ENCODE measurements around the gene SMC5.
"Not testable (repeated sequence)": the region's sequence is repeated elsewhere in the genome, so short reads cannot be mapped to it uniquely, and the experiment has no call there.

The SMC5 gene

DNA sequence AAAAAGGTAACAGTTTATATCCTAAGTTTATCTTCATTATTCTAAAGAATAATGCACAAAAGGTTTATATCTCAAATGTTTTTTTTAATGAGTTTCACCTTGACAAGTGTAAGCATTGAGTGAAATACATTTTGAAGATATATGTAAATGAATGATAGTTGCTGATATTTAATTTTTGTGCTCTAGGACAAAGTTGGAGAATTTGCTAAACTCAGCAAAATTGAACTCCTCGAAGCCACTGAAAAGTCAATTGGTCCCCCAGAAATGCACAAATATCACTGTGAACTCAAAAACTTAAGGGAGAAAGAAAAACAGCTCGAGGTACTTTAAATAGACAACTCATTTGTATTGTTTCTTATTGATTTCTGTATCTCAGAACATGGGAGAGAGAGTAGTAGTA is 19.5 kb downstream of the SMC5 start:
- DNase-seq, result no peak

DNA sequence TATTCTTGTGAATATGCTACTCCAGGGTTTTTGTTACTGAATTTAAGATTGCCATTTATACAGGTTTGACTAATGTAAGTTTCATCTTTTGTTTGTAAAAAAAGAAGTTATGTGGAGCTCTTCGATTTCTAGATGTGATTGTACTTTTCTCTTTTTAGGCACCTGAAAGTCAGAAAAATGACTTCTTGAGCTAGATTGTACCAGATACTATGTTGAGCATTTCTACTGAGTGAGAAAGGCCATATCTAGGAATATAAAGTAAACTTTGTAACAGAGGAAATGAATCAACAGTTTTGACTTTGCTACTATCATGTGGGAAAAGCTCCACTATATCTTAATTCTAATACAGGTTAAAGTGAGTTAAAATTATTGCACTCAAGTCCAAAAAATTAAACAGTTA is 25.1 kb downstream of the SMC5 start:
- DNase-seq, result no peak

DNA sequence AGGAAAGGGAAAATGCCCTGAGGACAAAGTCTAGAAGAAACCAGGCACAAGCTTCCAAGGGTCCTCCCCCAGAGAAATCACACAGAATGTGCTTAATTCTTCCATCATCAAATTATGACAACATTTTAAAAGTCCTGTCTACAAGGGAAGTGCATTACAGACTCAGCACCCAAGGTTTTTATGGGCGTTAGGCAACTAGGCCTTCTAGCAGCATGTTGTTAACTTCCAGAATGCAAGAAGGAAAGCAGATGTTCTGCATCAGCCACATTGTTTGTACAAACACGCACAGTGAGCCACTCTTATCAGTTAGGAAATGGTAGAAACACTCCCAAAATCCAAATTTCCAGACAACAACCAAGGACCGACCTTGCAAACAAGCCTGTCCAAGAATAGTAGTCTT is 26.5 kb downstream of the SMC5 start:
- no peak for DNase-seq

DNA sequence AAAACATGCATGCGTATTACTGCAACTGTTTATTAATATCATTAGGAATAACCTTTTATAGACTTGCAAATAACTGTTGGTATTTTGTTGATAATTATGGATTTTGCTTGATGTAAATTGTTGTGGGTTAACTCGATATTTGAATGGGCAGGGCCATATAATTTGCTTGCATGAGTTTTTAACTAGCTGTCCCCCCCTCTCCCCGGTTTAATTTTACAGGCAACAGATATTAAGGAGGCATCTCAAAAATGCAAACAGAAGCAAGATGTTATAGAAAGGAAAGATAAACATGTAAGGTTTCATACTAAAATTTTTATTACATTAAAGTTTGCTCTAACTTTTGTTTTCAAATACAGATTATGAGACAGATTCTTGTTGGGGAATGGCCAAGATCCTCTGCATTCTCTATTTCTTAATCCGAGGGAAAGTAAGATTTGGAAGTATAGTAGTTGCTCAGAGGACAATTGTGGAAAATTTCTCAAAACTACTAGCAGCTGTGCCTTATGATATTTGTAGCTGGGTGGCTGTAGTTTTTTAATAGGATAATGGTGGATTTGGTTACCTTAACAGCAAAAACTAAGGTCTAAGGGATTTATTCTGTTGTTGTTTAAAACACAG is 27.3 kb downstream of the SMC5 start:
- no peak for DNase-seq

DNA sequence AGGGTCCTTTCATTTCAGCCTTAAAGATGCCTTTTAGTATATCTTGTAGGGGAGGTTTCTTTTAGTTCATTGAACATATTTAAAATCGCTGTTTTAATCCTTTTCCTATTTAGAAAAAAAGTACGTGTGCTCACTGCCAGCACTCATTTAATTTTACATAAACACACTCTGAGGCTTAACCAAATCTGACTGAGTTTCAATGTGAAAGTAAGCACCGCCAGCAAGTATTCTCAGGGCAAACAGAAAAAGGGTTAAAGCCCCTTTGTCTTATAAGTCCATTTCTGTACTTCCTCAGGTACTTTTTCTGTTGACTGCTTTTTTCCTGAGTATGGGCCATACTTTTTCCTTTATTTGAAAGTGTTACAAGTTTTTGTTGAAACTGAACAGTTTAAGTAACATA is 31.8 kb downstream of the SMC5 start:
- no peak for DNase-seq

DNA sequence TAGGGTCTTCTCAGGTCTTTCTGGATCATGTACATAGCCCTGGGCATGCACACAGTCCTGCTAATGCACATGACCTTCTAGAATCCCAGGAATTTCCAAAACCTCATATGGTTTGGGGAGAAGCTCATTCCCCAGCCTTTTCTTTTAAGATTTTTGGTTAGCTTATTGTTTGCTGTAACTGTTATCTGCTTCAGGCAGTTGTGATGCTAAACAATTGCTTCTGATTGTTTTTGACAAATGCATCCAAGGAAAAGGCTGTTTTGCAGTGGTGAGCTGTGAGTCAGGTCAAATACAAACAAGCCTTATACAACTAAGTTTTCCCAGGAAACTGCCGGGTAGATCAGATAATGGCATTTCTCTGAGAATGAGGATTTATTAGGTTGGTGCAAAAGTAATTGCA is 32.7 kb downstream of the SMC5 start:
- no peak for DNase-seq

DNA sequence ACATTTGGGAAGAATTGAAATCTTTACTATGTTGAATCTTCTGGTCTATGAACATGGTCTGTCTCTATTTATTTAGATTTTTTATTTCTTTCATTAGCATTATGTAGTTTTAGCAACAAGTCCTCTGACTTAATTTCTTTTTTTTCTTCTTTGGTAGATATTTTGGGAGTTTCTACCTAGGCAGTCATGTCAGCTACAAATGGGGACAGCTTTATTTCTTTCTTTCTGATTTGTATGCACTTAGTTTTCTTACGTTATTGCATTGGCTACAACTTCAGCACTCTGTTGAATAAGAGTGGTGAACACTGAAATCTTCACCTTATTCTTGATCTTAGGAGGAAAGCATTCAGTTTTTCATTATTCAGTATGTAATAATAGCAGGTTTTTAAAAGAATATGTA is 33.5 kb downstream of the SMC5 start:
- DNase-seq, result no peak

DNA sequence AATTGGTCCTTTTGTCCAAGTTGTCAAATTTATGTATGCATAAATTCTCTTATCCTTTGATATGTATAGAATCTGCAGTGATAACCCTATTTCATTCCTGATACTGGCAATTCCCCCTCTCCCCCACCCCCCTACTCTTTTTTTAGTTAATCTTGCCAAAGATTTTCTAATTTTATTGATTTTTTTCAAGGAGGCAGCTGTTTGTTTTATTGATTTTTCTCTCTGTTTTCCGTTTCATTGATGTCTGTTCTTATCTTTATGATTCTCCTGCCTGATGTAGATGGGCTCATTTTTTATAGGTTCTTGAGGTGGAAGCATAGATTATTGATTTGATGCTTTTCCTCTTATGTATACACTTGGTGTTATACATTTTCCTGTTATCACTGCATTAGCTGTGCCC is 34.4 kb downstream of the SMC5 start:
- DNase-seq, result no peak

DNA sequence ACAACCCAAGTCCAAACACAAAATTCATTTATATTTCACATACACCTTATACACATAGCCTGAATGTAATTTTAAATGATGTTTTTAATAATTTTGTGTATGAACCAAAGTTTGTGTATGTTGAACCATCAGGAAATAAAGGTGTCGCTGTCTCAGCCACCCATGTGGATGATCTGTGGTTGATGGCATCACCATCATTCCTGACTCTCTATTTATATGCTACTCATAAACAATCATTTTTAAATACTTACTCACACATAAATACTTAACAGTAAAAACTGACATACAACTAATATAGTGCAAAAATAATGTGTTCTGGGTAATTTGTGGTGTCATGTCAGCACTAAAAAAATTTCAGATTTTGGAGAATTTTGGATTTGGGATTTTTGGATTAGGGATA is 38.4 kb downstream of the SMC5 start:
- DNase-seq, result no peak

DNA sequence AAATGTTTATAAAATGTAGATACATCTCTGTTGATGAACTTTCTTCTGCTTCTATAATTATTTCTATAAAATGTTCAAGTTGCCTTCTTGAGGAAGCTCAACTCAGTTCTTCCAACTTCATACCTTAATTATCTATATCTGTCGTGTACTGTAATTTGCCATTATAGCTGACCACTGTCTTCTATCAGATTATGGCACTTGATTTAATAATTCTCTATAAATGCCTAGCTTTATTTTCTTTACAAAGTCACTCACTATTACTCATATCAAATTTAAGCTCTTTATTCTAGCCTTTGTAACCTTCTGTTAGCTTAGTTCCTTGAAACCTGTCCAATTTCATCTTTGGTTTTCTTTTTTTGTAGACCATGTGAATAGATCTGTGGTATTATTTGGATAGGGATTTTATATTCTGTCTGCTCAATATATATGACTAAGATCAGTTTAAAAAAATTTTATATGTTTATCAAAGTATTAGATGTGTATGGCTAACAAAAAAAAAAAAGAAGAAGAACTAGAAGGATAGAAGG is 39.5 kb downstream of the SMC5 start:
- DNase-seq, result no peak

DNA sequence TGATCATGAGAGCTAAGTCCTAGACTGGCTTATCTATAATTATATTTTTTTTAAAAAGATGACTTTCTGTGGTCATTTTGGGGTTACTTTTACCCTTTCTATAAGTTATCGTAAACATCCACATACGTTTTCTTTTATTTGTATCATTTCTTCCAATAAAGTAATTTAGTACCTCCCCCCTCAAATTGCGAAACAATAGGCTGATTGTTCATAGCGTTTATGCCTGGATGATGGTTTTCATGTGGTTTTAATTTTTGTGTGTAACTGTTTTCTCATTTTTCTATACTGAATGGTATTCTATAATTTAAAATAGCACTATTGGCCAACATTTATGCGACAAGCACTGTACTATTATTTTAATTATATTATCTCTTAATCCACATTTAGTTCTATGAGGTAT is 44.5 kb downstream of the SMC5 start:
- no peak for DNase-seq

DNA sequence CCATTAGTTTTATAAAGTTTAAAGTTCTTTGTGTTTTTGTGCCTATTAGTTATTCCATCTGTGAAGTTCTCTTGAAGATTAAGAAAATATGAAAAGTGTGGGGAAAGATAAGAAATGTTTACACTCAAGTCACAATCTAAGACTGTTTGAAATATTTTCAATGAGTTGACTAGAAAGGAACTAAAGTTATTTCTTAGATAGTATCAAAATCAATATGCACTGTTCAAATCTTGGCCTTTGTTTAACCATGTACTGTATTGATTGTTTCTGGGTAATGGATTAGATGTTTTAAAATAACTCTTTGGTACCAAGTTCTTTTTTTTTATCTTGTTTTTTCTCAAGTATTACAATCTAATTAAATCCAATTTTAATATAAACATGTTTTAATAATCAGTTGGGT is 46.0 kb downstream of the SMC5 start:
- DNase-seq, result no peak

DNA sequence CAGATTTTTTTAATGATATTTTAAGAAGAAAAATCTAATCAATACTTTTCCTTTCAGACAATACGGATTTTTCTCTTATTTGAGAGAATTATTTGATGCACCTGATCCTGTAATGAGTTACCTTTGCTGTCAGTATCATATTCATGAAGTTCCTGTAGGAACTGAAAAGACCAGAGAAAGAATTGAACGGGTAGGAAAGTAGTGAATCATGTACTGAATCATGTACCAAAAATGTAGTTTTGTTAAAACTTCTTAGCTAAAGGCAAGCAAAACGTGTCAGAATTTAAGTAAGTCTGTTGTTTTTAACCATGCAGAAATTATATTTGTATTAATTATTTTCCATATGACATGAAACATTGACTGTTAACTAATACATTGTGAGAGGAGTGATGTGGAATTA is 56.6 kb downstream of the SMC5 start:
- no peak for DNase-seq

DNA sequence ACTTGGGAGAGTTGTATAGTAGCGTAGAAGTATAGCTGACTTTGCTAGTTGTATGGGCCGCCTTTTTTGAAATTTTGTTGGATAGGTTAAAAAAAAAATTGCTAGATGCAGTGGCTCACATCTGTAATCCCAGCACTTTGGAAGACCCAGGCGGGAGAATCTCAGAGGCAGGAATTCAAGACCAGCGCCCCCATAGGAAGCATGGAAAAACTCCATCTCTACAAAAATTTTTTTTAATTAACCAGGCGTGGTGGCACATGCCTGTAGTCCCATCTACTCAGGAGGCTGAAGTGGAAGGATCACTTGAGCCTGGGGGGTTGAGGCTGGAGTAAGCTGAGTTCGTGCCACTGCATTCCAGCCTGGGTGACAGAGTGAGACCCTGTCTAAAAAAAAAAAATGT is 59.2 kb downstream of the SMC5 start:
- no peak for DNase-seq

DNA sequence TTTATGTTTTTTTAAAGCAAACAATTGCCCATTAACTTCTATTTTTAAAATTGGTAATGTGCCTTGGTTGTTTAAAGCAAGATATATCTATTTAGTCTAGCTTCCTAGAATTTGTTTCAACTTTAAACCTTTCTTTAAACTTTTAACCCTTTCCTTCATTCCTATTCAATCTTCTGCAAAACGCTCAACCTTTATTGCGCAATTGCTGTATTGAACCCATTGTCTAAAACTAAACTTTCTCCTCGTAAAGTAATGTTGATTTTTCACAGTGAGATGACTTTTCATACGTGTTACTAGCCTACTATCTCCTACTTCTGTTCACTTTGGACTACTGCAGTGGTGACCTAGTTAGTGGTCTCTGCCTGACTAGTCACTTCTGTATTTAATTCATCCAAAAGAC is 63.3 kb downstream of the SMC5 start:
- DNase-seq, result no peak

DNA sequence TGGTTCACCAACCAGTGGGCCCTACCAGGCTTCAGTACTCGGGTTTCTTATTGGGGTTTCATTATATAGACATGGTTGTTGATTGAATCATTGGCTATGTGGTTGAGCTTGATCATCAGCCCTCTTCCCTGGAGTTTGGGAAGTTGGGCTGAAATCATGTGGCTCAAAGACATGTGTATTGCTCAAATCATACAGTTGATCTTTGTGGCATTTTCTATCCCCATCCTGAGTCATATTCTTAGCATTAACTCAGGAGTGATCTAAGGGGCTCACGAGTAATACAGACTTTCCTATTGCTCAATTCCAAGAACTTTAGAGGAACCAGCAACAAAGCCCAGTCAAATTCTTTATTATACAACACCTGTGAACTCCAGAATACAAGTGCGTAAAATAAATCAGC is 66.2 kb downstream of the SMC5 start:
- no peak for DNase-seq

DNA sequence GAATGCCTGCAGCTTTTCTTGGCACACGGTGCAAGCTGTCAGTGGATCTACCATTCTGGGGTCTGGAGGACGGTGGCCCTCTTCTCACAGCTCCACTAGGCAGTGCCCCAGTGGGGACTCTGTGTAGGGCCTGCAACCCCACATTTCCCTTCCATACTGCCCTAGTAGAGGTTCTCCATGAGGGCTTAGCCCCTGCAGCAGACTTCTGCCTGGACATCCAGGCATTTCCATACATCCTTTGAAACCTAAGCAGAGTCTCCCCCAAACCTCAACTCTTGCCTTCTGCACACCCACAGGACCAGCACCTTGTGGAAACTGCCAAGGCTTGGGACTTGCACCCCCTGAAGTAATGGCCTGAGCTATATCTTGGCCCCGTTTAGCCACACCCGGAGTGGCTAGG is 69.8 kb downstream of the SMC5 start:
- DNase-seq, result not testable (repeated sequence)

DNA sequence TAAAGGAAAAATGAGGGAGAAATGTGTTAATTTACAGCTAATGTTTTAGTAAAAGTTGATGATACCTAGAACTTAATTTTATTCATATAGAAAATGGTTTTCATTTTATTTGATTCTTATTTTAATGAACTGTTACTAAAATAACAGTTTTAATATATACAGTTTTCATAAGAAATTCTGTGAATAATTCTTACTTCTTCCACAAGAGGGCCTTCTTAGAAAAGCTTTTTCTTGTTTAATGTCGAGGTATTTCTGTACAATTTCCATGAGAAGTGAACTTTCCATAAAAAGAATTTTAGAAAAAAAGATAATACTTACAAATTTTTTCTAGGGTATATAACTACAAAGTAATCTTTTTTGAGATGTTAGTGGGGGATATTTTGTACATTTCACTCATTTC is 81.8 kb downstream of the SMC5 start:
- DNase-seq, result peak in 1 of 2 donors; percentile 10

DNA sequence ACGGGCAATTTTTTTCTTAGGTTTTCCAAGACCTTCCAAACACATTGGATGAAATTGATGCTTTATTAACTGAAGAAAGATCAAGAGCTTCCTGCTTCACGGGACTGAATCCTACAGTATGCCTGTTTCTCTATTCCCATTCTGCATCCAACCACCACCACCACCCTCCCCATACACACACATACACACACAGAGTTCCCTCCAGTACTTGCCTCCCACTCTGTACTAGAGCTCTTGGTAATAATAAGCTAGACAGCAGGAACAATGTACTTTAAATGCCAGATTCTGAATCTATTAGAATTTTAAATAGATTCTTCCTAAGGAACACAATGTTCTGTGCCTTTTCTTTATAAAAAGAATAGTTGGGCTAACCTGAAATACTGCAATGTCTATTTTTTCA is 88.3 kb downstream of the SMC5 start:
- no peak for DNase-seq

DNA sequence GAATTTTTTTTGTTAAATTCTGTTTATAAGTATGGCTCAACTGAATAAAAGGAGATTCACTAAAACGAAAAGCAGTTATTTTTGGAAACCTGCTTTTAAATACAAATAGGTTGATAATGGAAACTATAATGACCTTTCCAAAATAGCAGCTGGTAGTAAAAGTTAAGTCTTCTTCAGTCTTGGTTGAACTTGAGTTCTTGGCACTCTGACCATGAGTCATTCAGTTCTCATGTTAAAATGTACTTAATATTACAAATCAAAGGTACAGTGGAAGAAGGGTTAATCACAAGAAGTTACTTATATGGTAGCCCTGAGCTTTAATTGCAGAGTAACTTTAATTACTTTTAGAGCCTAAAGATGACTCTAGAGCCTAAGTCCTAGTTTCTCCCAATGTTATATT is 93.6 kb downstream of the SMC5 start:
- DNase-seq, result no peak

DNA sequence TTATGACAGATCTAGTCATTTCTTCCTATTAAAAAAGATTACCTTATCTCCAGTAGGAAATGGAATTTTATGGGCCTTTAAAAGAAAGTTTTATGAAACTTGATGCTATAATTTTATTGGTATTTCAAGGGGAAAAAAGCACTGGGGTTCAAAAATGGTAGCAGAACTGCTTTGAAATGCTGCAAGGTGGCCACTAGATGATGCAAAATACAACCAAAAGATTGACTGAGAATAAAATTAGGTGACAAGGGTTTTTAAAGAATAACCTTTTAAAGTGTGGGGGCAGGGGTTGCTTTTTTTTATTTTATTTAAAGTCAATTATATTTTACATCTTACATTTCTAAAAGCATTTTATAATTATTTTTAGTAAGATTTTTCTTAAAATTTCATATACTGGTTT is 94.0 kb downstream of the SMC5 start:
- DNase-seq, result no peak

DNA sequence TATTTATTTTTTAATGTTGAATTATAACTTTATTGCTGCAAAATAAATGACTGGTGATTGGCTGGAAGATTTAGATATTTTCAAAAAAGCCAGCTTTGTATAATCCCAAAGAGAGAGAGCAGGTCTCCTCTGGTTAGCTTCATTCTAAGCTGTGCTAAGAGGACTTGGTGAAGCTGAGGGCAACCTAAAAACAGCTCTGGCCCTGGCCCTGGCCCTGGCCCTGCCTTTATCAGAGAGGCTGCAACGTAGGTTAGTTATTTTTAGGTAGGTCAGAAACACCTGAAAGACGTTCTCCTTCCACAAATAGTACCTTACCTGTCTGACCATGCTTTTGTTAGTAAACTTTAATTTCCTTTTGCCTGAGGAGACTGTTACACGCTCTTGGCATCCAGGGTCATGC is 97.0 kb downstream of the SMC5 start:
- DNase-seq, result no peak

DNA sequence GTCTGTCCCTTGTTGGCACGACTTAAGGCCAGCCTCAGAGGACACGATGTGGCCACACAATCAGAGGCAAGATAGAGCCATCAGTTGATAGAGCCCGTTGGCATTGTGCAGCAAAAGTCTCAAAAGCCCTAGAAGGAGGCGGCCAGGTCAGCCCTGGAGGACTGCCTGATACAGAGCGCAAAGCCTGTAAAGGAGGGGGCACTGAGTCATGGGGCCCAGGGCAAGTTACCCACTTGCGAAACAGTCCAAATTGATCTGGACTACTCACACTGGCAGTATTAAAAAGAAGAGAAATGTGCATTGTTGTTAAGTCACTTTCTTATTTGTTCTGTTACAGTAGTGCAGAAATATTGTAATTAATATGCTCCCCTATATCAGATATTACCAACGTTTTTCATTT is 104.2 kb downstream of the SMC5 start:
- DNase-seq, result no peak

DNA sequence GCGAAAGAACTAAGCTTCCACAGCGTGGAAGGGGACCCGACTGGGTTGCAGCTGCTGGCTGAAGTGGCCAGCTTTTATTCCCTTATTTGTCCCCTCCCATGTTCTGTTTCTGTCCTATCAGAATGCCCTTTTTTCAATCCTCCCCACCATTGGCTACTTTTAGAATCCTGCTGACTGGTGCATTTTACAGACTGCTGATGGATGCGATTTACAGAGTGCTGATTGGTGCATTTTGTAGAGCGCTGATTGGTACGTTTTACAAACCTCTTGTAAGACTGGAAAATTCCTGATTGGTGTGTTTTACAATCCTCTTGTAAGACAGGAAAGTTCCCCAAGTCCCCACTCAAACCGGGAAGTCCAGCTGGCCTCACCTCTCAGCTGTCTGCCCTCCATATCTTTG is 105.0 kb downstream of the SMC5 start:
- DNase-seq, result no peak

DNA sequence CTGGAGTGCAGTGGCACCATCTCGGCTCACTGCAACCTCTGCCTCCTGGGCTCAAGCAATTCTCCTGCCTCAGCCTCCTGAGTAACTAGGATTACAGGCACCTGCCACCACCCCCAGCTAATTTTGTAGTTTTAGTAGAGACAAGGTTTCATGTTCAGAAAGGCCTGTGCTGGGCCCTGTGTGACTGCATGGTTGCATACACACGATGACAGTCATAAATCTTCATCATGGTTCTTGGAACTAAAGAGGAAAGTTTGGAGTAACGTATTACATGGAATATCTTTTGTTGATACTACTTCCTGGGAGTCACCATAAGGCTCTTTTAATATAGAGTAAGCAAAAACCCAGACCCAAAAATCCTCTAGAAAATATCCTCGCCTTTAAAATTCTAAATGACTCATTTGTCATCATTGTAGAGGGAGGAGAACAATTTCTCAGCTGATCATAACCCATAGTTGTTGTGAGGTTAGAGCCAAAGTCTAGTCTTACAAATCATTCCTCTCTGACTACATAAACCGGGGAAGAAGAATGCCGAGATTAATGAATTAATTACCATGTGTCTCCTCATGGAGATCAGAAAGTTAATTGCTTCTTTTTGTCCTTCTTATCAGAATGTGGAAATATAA is 108.6 kb downstream of the SMC5 start:
- DNase-seq, result no peak
